Activated T-helper 9 cell treated with anti-CD3 and anti-CD28 coated beads, Interleukin-2, amount 50 U/mL, for 16 hours (primary cell): ENCODE results near the gene STK31.
"Not testable (repeated sequence)": the region's sequence is repeated elsewhere in the genome, so short reads cannot be mapped to it uniquely, and the experiment has no call there.

ENCODE experiments used
- DNase-seq: peaks from one replicate; pipeline ENCODE4 v3.0.0-alpha.2; 2020; ENCODE audit warnings: low read depth

The STK31 gene

GRCh38 chr7:23710000-23710399, at the start of gene STK31:
Gene STK31 (plus strand): TSS chr7:23710219. CDS start chr7:23710286, 67 bp downstream.
- DNase-seq = no peak

- no peak for DNase-seq
These were observed 48.6 kb upstream of the STK31 start for GRCh38 chr7:23661385-23661784.

- no peak for DNase-seq
These were observed 47.7 kb upstream of the STK31 start for GRCh38 chr7:23662124-23662983.

- no peak for DNase-seq
These were observed 47.1 kb upstream of the STK31 start for GRCh38 chr7:23662984-23663313.

- no peak for DNase-seq
These were observed 45.9 kb upstream of the STK31 start for GRCh38 chr7:23664122-23664521.

GRCh38 chr7:23672033-23672432, 38.0 kb upstream of the STK31 start:
- DNase-seq = no peak

- peak; percentile 74 for DNase-seq
These were observed 30.1 kb upstream of the STK31 start, which contains the start of gene FAM221A for GRCh38 chr7:23679898-23680413. Gene FAM221A (plus strand): TSS chr7:23680199. CDS start chr7:23680219, 20 bp downstream.

GRCh38 chr7:23680414-23681405, 29.3 kb upstream of the STK31 start:
- DNase-seq = peak; percentile 9

- not testable (repeated sequence) for DNase-seq
These were observed 26.0 kb upstream of the STK31 start for GRCh38 chr7:23684041-23684440.

GRCh38 chr7:23685731-23686130, 24.3 kb upstream of the STK31 start:
- no peak for DNase-seq

- no peak for DNase-seq
These were observed 23.0 kb upstream of the STK31 start for GRCh38 chr7:23687011-23687410.

- no peak for DNase-seq
These were observed 20.9 kb upstream of the STK31 start for GRCh38 chr7:23689165-23689564.

GRCh38 chr7:23691320-23691719, 18.7 kb upstream of the STK31 start:
- no peak for DNase-seq

GRCh38 chr7:23693224-23693623, 16.8 kb upstream of the STK31 start:
- no peak for DNase-seq

GRCh38 chr7:23696916-23697441, 13.0 kb upstream of the STK31 start:
- DNase-seq = peak; percentile 35

GRCh38 chr7:23698822-23699221, 11.2 kb upstream of the STK31 start:
- DNase-seq = no peak

GRCh38 chr7:23700046-23700445, 10.0 kb upstream of the STK31 start:
- no peak for DNase-seq

GRCh38 chr7:23709081-23709750, 803 bp upstream of the STK31 start:
- DNase-seq = no peak

- DNase-seq = no peak
These were observed 2.6 kb downstream of the STK31 start for GRCh38 chr7:23712368-23713284.

- no peak for DNase-seq
These were observed 3.5 kb downstream of the STK31 start for GRCh38 chr7:23713285-23714149.
